Activated gamma-delta T cell treated with anti-CD3 and anti-CD28 coated beads, Interleukin-2, amount 50 U/mL, for 16 hours (primary cell): Measurements from ENCODE around the gene VTCN1.

Experiments
- DNase-seq: peaks from one replicate; pipeline ENCODE4 v3.0.0-alpha.2; 2020; ENCODE audit warnings: low read depth

VTCN1 gene

DNA sequence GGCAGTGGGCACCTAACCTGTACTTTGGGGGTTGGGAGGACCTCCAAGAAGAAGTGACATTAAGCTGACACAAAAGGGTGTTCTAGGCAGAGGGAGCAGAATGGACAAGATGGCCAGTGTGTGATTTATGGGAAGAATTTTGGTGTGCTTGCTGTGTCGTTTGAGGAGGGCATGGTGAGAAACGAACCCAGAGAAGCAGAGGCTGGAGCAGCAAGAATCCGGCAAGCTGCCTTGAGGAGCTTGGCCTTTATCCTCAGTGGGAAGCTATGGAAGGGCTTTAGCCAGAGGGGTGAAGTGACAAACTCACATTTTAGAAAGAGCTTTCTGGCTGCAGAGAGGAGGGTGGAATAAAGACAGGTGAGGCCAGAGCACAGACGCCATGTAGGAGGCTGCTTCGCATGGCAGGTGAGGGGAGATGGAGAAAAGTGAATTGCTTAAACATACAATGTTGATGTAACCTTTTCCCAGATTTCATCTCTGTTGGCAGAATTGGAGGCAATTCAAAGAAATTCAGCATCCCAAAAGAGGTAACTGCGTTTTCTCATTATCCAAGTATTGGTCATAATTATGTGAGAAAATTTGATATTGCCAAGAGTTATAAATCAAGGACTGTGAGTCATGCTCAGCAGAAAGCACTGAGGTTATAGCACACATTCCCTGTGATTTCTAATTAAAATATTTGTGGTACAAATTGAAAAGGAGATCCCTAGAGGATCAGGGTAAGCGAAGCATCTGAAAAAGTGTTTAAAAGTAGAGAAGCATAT lies 115.7 kb downstream of the VTCN1 start:
- DNase-seq = no peak

DNA sequence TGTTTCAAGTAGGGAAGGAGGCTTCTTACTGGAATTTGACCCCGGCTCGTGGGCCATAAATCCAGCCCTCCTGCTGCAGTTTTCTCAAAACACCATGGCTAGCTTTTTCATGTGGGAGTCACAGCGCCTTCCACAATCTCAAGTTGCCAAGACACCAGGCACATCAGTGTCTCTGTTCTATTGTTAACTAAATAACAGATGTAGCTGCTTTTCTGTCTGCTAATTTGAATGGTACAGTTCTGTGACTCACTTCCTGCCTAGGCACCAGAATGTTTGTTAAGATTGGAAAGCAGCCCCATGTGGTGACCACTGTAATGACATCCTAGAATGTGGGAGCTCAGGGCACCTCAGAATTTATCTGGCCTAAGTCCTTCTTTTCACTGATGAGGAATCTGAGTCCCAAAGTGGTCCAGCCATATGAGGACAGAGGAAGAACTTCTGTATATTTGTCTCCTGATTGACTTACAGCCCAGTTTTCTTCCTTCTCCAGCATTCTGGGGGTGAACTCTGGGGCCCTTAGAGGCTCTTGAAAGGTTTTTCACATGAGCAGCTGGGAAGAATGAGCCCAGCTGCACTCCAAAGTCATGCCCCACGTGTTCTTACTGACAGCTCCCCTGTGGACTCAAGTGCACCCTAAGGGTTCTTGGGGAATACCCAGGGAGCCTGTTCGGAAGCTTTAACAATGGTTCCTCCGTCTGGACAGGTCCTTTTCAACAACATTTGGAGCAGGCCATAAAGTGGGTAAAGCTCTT lies 116.7 kb downstream of the VTCN1 start:
- no peak for DNase-seq
